ENCODE results near the gene TMEM127.

TMEM127 gene

DNA sequence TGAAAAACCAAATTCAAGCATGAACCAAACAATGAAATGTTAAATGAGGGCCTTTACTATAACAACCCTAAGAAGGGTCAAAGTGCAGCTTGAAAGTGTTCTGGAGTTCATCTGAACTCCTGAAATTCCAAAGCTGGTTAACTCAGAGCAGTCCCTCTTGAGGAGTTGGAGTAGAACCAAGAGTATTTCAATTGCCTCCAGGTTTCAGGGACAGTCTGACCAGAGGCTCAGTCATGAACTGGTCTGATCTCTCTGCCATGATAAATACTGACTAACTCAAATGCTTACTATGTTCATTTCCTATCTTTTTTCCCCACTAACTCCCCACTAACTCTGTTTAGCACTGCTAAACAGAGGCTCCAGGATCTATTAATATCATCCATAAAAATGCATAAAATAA, 59.9 kb downstream of the TMEM127 start:
- no peak for DNase-seq (ENCODE audit: low read depth in 2 of 2)

DNA sequence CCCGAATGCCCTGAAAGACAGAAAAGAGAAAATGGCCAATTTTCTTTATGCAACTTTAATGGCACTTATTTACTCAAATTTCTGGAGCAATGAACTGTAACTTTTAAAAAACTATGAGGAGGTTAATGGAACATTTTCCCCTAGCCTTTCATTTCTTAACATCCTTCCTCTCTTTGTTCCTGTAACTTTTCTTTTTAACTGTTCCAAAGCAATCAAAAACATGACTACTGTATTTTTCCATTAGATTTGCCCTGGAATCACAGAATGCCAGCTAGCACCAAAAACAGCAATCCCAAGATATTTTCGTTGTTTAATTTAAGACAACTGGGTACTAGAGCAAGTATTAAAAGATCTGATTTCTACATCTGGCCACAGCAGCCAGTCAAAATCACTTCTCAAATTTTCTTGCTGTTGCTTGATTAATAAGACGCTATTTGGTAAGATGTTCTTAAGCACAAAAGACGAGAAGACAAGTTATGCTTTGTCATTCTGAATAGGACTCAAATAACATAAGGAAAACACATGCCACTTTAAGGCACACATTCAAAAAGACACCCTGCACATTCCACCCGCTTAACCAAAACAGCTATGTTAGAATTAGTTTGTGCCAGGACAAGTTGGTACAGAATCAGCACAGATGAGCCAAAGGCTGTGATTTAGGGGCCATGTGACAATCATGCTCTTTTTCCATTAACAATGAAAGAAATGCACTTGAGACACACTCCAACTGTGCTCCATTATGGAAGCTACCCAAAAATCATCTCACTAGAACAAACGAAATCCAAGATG, 60.8 kb downstream of the TMEM127 start:
- no peak for DNase-seq (ENCODE audit: low read depth in 2 of 2)

DNA sequence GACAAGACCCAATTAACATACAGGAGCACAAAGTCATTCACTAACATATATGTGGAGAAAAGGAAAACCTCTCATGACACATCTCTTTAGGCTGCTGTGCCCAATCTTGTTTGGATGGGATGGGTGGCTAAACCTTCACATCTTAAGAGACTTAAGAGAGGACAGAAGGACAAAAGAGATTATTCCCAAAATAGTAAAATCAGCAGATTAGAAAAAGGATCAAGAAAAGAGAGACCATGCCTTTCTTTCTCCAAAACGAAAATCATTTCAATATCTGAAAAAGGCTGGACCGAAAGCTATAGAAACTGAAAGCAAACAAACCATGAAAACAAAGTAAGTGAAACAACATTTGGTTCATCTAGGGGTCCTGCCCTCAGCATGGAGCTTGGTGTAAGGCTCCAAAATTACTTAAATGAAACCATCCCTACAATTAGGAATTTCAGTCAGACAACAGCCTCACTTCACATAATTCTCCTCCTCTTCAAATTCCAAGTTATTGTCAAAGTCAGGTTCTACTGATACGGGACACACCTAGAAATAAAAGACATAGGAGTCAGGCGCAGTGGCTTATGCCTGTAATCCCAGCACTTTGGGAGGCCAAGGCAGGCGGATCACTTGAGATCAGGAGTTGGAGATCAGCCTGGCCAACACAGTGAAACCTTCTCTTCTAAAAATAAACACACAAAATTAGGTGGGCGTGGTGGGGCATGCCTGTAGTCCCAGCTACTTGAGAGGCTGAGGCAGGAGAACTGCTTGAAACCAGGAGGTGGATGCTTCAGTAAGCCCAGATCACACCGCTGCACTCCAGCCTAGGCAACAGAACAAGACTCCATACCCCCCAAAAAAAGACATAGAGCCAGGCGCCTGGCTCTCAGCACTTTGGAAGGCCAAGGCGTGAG, 62.4 kb downstream of the TMEM127 start:
- no peak for DNase-seq (ENCODE audit: low read depth in 2 of 2)

DNA sequence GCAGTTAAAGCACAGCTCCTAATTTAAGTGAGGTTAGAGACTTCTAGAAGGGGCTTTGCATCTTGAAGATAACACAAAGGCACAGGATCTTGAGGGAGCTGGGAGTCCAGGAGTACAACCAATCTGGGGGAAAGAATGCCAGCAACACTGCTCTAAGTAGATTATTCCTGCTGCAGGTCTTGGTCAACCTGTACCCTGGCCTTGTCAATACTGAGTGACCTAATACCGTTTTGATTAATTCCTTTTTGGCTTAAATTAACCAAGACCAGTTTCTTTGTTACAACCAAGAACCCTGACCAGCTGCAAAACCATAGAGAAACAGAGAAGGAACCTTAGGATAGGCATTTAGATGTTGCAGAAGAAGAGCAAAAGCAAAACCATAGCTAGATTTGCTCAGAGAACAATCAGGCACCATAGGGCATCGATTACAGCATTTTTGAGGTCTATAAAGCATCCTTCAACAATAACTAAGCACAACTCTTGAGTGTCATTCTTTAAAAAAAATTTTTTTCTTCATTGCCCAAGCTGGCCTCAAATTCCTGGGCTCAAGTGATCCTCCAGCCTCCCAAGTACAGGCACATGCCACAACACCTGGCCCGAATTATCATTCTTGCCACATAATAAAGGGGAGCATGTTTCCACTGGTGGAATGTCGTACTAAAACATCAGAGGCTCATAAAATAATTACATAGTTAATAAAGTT, 63.5 kb downstream of the TMEM127 start:
- DNase-seq (ENCODE audit: low read depth in 2 of 2), result no peak

DNA sequence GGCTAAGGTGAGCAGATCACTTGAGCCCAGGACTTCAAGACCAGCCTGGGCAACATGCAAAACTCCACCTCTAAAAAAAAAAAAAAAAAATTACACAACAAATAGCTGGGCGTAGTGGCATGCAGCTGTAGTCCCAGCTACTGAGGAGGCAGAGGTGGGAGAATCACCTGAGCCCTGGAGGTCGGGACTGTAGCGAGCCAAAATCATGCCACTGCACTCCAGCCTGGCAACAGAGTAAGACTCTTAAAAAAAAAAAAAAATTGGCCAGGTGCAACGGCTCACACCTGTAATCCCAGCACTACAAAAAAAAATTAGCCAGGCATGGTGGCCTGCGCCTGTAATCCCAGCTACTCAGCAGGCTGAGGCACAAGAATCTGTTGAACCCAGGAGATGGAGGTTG, 64.5 kb downstream of the TMEM127 start:
- DNase-seq (ENCODE audit: low read depth in 2 of 2), result no peak

DNA sequence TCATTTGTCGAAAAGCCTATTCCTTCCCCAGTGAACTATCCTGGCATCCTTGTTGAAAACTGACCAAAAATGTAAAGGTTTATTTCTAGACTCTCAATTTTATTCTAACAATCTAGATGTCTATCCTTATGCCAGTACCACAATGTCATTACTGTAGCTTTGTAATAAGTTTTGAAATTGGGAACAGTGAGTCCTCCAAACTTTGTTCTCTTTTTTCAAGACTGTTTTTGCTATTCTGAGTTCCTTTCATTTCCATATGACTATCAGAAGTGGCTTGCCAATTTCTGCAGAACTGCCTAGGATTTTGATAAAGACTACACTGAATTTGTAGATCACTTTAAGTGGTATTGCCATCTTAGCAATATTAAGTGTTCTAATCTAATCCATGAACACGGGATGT, 66.9 kb downstream of the TMEM127 start:
- DNase-seq (ENCODE audit: low read depth in 2 of 2), result no peak
